ENCODE measurements around the gene SERPINA3.

GRCh38 chr14:94572637-94573303 is 39.4 kb upstream of the SERPINA3 start:
- no peak for TF ChIP-seq CTCF (conservative IDR thresholded peaks at IDR 0.05 in 1 of 2, IDR thresholded peaks at IDR 0.05 in 1 of 2; ENCODE audit: low read depth in 1 of 2, low read length in 2 of 2)
- TF ChIP-seq EZH2 (IDR thresholded peaks at IDR 0.05; ENCODE audit: low read length, missing control alignments) = no peak
